HG03457 (cell line): ENCODE results near the gene REV1.

Source experiments
- ATAC-seq: cut with Tn5 transposase; IDR thresholded peaks from one replicate; pipeline ENCODE4 v1.9.1; 2021; ENCODE audit warnings: moderate number of reproducible peaks; ENCODE audit not compliant: unreplicated experiment

The REV1 gene

DNA sequence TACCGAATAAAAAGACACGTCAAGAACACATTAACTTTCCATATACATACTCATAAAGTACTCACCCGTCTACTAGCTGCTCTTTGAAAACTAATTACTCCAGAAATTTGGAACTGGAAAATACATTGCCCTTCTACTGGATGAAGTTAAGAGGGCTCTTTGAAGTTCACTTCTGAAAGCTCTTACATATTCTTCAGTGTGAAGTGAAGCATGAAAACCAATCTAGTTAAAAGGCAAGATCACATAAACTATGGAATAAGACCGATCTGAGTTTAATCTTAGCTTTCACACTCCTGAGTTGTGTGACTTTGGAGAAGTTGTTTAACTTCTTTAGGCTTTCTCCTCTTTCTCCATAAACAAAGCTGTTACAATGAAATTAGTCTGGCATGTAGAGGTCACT, 38.5 kb downstream of the REV1 start:
- no peak for ATAC-seq

- ATAC-seq = no peak
Observed at GRCh38 chr2:99450199-99450598, 39.6 kb downstream of the REV1 start.

DNA sequence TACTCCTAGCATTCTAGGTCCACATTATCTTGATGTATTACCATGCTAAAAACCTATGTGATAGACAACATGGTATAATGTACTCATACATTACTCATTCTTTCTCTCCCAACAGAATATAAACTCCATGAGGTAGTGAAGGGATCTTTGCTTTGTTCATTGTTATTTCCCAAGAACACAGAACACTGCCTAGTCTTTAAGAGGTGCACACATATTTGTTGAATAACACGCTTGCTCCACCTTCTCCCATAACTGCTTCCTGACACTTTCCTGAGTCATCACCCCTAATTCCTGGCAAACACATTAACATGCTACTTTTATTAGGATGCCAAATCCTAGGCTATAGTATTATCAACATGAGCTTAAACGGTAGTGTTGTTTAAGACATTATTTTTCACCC, 41.3 kb downstream of the REV1 start:
- ATAC-seq = no peak

DNA sequence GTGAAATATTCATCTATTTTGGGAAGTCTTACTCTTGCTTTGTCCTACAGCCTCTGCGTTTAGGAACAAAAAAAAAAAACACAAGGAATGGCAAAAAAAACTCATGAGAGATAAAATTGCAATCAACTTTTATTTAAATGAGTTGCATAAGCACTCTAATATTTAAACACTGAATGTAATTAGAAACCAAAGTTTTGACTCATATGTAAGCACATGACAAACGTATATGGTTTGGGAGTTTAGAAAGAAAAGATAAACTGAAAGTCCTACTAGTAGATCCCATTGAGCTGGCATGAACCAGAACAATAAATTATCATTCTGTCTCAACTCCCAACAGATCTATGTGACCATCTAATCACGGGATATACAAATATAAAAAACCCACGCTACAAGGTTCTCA, 44.8 kb downstream of the REV1 start:
- ATAC-seq = no peak

- no peak for ATAC-seq
Observed at GRCh38 chr2:99444222-99444621, 45.6 kb downstream of the REV1 start.

GRCh38 chr2:99442837-99443236, 47.0 kb downstream of the REV1 start:
- no peak for ATAC-seq

DNA sequence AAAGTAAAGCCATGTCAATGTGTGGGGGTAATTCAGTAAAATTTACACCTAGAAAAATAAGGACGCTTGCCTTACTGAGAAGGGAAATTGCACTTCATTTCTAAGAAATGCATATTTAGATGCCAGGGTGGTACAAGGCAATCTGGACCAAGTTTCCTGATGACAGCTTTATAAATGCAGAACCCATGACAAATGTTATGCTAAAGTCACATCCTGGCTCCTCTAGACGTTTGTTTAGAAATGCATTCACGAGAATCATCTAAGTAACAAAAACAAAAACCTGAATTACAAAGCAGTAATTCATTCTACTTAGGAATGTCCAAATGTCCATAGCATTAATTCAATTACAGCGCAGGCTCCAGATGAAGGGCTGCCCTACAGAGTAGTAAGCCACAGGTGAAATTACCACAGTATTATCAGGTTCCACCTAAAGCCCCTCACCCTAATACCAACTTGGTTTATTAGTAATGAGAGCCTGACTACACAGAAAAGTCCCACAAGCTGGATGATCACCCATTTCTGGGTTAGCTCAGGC, 49.8 kb downstream of the REV1 start:
- ATAC-seq = no peak

- no peak for ATAC-seq
Observed at GRCh38 chr2:99436874-99437273, 52.9 kb downstream of the REV1 start.

GRCh38 chr2:99433340-99433739, 56.5 kb downstream of the REV1 start:
- no peak for ATAC-seq

DNA sequence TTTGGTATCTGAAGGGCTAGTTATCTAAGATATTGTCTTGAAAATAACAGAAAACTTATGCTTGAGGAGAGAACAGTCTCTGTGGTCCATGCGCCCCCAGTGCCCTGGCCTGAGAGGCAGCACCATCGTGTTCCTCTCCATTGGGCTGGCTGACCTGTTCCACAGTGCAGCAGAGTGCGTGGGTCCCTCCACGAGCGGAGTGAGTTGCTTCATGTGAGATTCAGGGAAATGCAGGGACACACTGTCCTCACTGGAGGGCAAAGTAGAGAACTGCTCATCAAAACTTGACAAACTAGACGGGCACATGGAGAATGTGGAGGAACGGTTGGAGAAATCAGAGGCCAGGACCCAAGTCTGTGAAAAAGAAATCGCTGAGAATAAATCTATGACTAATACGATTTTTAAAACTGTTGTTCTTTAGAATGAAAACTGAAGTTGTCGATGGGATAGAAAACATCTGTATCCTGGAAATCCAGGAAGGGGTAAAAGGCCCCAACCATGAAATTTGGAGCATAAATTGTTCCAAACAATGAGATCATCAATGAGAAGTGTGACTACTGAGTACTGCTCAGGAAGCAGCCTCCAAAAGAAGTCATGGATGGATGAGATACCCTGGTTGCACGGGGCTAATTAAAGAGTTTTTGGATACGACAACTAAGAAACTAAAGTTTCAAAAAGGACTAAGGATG, 58.1 kb downstream of the REV1 start:
- no peak for ATAC-seq

GRCh38 chr2:99430614-99431291, 59.1 kb downstream of the REV1 start:
- no peak for ATAC-seq

DNA sequence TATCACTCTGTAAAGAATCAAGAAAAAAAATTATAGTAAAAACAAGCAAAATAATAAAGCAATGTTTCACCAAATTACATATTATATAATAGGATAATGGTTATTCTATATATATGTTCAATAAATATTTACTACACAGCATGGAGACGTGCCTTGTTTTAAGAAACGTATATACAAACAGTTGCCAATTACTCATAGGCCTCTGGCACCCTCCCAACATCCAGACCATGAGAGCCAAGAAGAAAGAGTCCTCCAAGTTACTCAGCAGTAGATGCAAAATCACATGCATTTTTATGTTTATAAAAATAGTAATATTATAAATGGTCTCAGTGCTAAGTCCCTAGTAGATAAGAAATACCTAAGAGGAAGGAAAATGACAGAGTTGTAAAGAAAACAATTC, 64.8 kb downstream of the REV1 start:
- no peak for ATAC-seq

DNA sequence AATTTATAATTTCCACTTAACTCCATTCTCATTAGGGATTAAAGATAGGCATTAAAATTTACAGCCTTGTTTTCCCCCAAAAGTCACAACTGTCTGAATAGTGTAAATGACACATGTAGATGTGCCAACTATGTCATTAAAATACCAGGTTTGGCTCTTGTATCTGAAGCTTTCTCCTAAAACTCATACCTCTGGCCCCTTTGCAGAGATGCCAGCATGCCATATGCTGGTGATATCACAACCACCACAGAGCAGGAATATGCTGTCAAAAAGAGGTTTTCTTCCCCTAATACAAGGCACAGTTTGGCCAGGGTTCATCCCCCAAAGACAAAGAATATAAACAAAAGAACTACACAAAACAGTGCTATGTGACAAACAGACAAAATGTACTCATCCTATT, 65.4 kb downstream of the REV1 start:
- ATAC-seq = no peak

GRCh38 chr2:99422599-99422998, 67.2 kb downstream of the REV1 start:
- no peak for ATAC-seq

- ATAC-seq = no peak
Observed at GRCh38 chr2:99421469-99421868, 68.3 kb downstream of the REV1 start.

DNA sequence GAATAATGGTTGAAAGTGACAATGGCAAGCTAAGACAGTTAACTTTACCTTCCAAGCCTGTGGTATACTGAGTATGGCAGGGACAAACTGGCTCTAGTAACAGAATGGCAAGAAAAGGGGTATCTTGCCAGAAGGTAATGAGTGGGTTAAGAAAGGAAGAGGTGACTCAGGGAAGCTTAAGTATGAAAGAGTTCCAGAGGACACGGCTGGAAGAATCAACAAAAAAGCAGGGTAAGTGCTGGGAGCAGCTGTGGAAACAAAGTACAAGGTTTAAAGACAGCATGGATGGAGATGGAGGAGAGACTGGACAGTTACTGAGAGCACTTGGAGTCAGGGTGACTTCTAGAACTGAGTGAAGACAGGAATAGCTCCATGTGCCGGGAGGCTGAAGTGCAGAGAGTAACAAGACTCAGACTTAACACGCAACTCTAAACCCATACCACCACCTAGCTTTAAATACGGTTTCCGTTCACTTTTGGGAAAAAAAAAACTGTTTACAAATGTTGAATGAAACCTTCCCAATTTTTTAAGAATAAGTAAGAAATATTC, 69.0 kb downstream of the REV1 start:
- ATAC-seq = no peak

DNA sequence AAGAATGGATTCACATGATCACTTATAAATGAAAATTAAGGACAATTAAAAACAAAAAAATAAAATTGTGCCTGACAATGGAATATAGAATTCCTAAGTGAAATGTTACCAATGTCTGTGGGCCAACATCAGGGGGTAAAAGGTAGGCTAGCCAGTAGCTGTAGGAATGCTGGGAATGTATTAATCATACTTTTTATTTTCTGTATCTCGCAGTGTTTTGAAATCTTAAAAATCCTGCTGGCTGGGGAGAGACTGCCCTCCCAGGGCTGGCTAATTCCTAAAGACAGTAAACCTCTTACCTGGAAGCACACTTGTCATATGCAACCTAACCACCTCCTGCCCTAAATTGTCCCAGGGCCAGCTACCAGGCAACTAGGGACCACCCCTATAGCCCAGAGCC, 69.8 kb downstream of the REV1 start:
- no peak for ATAC-seq

- no peak for ATAC-seq
Observed at GRCh38 chr2:99417396-99417795, 72.4 kb downstream of the REV1 start.

DNA sequence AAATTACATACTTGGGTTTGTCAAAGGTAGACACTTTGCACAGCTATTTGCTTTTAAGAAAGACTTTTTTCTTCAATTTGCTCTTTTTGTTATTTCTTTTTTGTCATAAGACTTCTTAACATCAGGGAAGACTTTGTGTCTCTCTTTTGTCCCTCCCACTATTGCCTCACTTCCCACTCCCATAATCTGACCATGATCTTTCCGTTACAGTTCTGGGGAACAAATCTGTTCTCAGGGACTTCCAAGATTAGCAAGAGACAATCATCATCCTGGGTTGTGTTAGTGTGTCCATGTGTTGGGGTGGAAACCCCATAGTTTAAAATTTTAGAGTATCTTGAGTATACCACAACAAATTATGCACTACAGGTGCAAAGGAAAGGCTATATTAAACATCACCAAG, 75.3 kb downstream of the REV1 start:
- ATAC-seq = no peak

GRCh38 chr2:99410276-99410675, 79.5 kb downstream of the REV1 start:
- no peak for ATAC-seq

DNA sequence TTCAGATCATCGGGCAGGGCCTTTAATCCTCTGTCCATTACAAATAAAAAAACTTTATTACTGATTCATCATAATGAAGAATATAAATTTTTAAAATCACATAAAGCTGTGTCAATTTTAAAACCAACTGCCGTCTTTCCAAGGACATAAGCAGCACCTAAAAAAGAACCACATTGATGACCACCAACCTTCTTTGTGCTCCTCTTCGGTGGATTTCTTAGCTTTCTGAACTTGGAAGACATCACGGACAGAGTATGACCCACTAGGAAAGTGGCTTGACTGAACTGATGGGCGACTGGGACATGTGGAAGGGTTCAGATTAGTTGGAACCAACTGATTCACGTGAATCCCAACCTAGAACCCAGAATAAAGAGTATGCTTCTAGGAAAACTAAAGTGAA, 83.7 kb downstream of the REV1 start:
- no peak for ATAC-seq
